Stimulated activated naive CD8-positive, alpha-beta T cell treated with anti-CD3 and anti-CD28 coated beads, Interleukin-15, Interleukin-2, amounts not matched to agents 100 ng/mL and 50 ng/mL, for 24 hours (primary cell): ENCODE results near the gene TRIM3.

ENCODE experiments used
- H3K27ac Mint-ChIP-seq: one replicate; pipeline ENCODE4 v1.8.0; 2021; ENCODE audit warnings: mild to moderate bottlenecking, mixed read lengths
- H3K27me3 Mint-ChIP-seq: one replicate; pipeline ENCODE4 v1.8.0; 2021; ENCODE audit warnings: mixed read lengths
- H3K36me3 Mint-ChIP-seq: one replicate; pipeline ENCODE4 v1.8.0; 2021; ENCODE audit warnings: low read depth, mixed read lengths
- H3K4me1 Mint-ChIP-seq: one replicate; pipeline ENCODE4 v1.8.0; 2021; ENCODE audit warnings: low read depth, mixed read lengths
- H3K4me3 Mint-ChIP-seq: one replicate; pipeline ENCODE4 v1.8.0; 2021; ENCODE audit warnings: mild to moderate bottlenecking, mixed read lengths
- H3K9me3 Mint-ChIP-seq: one replicate; pipeline ENCODE4 v1.8.0; 2021; ENCODE audit warnings: mixed read lengths

The TRIM3 gene

DNA sequence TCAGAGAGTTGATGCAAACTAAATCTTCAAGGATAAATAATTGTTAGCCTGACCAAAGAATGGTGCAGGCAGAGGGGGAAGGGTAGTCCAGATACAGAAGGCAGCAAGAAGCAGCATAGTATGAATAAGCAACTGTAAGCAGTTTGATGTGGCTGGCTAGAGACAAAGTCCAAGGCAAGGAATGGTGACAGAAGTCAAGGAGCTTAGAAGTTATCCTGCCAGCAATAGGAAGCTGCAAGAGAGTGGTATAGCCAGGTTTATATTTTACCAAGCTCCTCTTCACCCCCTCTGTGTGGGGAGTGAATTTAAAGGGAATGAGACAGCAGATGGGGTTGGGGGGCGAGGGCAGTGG is 14.7 kb downstream of the TRIM3 start:
- no peaks in the 10 kb centered on the region for H3K9me3 Mint-ChIP-seq

DNA sequence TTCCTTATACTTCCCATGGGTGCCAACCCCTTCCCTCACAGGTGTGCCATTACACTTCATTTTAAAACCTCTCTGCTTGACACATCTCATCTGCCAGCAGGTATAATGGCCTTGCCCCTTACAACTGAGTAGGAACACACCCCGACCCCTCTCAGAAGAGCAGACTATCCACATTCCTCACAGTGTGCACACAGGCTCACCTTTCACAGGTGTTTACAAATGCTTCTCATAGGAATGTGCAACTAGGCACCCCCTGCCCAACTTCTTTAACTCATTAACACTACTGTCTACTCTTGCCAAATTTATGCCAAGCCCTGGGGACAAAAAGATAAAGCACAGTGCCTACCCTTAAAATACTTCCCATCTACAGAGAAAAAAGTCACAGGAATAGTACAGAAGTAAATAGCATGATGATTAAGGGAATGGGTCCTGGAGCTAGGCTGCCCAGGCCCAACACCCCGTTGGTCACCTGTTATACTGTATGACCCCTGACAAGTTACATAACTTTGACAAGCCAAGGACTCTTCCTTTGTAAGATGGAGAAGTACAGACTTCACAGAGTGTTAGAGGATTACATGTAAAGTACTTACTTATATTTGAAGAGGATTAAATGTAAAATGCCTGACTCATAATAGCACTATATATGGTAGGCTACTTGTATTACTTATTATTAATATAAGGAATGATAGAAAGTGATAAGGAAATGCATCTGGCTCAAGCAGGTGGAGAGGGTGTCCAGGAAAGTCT is 15.2 kb downstream of the TRIM3 start:
- Mint-ChIP-seq H3K36me3 (peaks cover 10% of the 10 kb centered on the region), H3K27me3 (no peaks in the 10 kb centered on the region), H3K4me3 (no peak overlapping the region), H3K9me3 (no peaks in the 10 kb centered on the region), H3K4me1 (no peaks in the 10 kb centered on the region), H3K27ac (no peak overlapping the region)

More for the DNA sequence above, 14.7 kb downstream of the TRIM3 start:
- H3K4me1 Mint-ChIP-seq, result no peaks in the 10 kb centered on the region
- H3K27ac Mint-ChIP-seq, result no peak overlapping the region
- peaks cover 12% of the 10 kb centered on the region for H3K36me3 Mint-ChIP-seq
- H3K4me3 Mint-ChIP-seq, result no peak overlapping the region
- no peaks in the 10 kb centered on the region for H3K27me3 Mint-ChIP-seq

DNA sequence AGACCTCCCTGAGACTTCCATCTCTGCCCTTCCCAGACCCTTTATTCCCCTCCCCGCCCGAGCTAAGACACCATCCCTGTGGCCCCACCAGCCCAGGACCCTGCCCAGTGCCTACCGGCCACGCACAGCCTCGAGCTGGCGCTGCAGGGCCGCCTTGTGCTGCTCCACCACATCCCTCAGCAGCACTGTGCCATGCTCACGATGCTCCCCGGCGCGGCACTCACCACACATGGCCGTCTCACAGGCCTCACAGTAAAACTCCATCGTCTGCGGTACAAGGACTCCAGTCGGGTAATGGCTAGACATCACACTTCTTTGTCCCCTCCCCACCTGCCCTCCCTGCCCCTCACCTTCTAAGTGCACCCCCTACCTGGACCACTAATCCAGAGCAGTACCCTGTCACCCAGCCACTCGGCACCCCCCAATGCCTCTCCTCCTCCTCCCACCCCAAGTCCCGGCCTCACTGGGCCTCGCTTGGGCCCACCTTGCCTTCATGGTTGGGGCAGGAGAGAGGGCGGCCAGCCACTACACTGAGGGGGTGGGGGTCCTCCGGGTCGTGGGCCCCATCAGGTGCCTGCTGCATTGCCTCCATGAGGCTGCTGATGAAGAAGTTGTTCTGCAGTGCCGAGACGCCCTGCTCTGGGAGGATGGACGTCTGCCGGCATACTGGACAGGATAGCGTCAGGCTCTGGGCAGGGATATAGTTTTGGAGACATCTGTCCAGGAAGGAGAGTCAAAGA is 16.0 kb downstream of the TRIM3 start:
- Mint-ChIP-seq H3K4me3 (no peak overlapping the region), H3K4me1 (no peaks in the 10 kb centered on the region), H3K9me3 (no peaks in the 10 kb centered on the region), H3K36me3 (peaks cover 8% of the 10 kb centered on the region), H3K27me3 (no peaks in the 10 kb centered on the region), H3K27ac (no peak overlapping the region)

DNA sequence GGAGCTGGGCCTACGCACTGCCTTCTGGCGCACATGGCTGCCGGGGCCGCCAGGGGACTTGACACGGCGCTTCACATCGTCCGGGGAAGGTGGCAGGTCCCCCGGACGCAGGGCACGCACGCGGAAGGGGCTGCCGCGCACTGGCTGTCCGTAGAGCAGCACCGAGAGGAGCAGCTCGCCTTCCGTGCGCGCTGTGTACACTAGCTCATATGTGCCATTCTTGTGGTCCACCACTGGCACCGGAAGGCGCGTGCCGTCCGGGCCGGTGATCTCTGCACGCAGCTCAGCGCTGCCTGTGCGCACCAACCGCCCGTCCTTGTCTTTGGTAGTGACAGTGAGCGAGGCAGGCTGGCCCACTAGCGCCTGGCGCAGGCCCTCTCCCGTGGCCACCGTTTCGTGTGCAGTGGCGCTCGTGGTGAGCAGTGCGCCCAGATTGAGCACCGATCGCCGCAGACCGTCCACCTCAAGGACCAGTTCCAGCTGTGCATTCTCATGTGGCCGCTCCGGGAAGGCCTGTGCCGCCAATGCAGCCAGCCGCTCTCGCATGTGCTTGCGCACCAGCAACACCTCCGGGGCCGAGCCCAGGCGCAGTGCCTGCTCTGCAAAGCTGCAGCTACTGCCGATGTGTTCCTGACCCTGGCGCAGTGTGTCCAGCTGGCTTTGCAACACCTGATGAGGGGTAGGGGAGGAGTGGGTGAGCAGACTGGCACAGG is 17.2 kb downstream of the TRIM3 start:
- Mint-ChIP-seq H3K27ac (no peak overlapping the region), H3K27me3 (no peaks in the 10 kb centered on the region), H3K4me3 (no peak overlapping the region), H3K36me3 (peaks cover 8% of the 10 kb centered on the region), H3K4me1 (no peaks in the 10 kb centered on the region), H3K9me3 (no peaks in the 10 kb centered on the region)

DNA sequence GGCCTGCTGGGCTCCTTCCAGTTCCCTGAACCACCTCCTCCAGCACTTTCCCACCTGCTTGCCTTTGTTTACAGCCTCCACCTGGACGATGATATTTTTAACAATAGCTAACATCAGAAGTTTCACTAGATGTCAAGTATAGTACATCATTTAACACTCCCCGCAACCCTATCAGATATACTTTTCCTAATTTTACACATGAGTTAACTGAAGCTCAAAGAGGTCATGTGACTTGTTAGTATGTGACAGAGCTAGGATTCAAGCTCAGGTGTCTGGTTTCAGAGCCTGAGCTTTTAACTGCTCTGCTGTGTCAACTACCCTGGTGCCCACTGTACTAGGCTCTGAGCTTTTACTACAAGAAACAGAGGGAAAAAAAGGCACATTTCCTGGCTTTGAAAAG is 18.7 kb downstream of the TRIM3 start:
- no peaks in the 10 kb centered on the region for H3K9me3 Mint-ChIP-seq

DNA sequence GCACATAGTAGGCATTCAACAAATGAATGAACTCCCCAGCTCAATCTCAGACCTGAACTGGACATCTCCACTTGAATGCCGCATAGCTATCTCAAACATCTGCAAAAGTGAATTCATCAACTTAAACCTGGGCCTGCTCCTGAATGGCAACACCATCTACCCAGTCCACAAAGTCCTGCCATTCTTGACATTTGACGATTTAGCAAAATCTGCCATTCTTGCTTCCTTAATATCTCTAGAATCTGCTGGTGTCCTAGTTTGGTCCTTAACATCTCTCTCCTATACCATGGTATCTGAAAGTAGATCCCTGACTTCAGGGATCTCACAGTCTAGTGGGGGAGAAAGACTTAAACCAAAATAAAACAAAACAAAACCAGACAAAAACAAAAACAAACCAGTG is 20.6 kb downstream of the TRIM3 start:
- no peak overlapping the region for H3K4me3 Mint-ChIP-seq
- no peaks in the 10 kb centered on the region for H3K9me3 Mint-ChIP-seq
- H3K27ac Mint-ChIP-seq, result no peak overlapping the region
- no peaks in the 10 kb centered on the region for H3K27me3 Mint-ChIP-seq
- H3K36me3 Mint-ChIP-seq, result peaks cover 8% of the 10 kb centered on the region
- no peaks in the 10 kb centered on the region for H3K4me1 Mint-ChIP-seq

More for the DNA sequence above, 18.7 kb downstream of the TRIM3 start:
- peaks cover 8% of the 10 kb centered on the region for H3K36me3 Mint-ChIP-seq
- no peaks in the 10 kb centered on the region for H3K4me1 Mint-ChIP-seq
- H3K27me3 Mint-ChIP-seq, result no peaks in the 10 kb centered on the region
- H3K4me3 Mint-ChIP-seq, result no peak overlapping the region
- H3K27ac Mint-ChIP-seq, result no peak overlapping the region

DNA sequence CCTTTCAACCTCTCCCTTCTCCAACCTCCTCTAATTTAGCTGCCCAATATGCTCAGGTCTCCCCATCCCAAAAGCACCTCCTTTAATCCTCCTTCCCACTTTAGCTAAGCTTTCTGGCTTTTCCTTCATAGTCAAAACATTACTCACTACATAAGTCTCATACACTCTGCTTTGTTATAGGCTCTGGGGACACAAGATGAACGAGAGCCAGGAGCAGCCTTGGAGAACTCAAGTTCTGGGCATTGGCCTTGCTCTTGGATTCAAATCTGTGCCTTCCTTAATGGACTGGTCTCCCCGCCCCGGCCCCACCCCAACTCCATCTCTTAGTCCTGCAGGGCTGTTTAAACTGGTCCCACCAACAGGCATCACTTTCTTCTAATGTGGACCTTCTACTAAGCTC is 21.5 kb downstream of the TRIM3 start:
- no peaks in the 10 kb centered on the region for H3K9me3 Mint-ChIP-seq
- H3K27ac Mint-ChIP-seq, result no peak overlapping the region
- H3K27me3 Mint-ChIP-seq, result no peaks in the 10 kb centered on the region
- H3K36me3 Mint-ChIP-seq, result peaks cover 8% of the 10 kb centered on the region
- H3K4me1 Mint-ChIP-seq, result no peaks in the 10 kb centered on the region
- H3K4me3 Mint-ChIP-seq, result no peak overlapping the region

DNA sequence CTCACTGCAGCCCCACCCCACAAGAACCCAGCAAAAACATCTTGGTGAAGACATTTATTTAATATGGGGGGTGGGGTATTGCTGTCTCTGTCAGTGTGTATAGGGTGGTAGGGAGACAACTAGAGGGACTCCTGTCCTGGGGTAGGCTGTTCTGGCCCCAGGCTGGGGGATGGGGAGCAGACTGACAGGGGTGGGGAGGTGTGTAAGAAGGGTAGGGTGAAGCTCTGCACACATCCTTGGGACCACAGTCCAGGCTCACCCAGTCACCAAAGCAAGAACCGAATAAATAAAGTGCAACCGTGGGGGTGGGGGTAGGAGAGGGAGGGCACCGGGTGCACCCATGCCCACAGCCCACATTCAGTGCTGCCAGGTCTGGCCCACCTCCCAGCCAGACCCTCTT is 25.2 kb downstream of the TRIM3 start:
- Mint-ChIP-seq H3K4me1 (no peaks in the 10 kb centered on the region), H3K4me3 (no peak overlapping the region), H3K36me3 (no peaks in the 10 kb centered on the region), H3K9me3 (no peaks in the 10 kb centered on the region), H3K27me3 (no peaks in the 10 kb centered on the region), H3K27ac (no peak overlapping the region)

DNA sequence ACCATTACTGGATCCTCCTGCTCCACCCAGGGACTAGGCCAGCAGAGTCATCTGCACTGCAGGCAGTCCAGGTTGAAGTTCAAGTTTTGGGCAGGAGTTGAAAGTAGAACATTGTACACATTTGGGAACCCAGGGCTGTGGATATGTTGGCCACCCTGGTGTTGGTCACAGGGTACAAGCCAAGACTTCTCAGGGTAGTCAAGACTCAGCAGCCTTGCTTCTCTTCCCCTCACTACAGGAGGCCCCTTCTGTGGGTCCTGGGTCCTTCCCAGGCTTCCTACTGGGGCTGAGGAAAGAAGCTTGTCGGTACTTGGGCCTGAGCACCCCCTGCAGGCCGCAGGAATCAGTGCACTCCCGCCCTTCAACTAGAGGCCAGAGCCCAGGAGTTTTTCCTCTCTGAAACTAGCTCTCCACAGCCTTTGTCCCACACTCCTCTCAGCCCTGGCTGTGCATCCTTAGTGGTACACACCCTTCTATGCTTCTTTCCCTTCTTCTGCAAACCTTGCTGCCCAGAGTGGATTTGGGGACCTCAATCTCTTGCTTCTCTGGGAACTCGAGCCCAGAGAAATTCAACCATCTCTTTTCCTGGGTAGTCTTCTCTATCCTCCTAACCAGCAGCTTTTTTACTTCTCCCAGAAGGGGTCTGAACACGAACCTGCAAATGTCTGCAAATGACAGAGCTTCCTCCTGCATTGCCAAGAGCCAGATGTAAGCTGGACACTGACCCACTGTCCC is 30.3 kb downstream of the TRIM3 start:
- Mint-ChIP-seq H3K9me3 (no peaks in the 10 kb centered on the region), H3K36me3 (no peaks in the 10 kb centered on the region), H3K4me1 (no peaks in the 10 kb centered on the region), H3K27ac (no peak overlapping the region), H3K27me3 (no peaks in the 10 kb centered on the region), H3K4me3 (no peak overlapping the region)

DNA sequence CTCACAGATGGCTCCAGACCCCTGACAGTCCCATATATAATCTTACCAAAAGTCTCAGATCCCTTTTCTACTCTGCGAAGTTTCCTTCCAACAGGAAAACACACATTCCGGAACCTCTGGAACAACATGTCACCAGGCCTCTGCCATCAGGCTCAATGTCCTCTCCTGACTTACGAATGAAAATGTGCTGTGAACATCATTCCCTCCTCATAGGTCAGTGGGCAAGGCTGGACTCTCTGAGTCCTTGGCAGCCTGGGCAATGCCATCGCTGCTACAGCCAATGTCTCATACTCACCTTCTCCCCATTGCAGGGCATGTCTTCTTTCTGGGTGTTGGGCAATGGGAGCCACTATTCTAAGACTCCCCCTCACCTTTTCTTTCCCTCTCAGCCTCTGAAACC is 31.3 kb downstream of the TRIM3 start:
- H3K4me1 Mint-ChIP-seq, result no peaks in the 10 kb centered on the region
- H3K4me3 Mint-ChIP-seq, result no peak overlapping the region
- H3K36me3 Mint-ChIP-seq, result no peaks in the 10 kb centered on the region
- H3K9me3 Mint-ChIP-seq, result no peaks in the 10 kb centered on the region
- no peaks in the 10 kb centered on the region for H3K27me3 Mint-ChIP-seq
- no peak overlapping the region for H3K27ac Mint-ChIP-seq

DNA sequence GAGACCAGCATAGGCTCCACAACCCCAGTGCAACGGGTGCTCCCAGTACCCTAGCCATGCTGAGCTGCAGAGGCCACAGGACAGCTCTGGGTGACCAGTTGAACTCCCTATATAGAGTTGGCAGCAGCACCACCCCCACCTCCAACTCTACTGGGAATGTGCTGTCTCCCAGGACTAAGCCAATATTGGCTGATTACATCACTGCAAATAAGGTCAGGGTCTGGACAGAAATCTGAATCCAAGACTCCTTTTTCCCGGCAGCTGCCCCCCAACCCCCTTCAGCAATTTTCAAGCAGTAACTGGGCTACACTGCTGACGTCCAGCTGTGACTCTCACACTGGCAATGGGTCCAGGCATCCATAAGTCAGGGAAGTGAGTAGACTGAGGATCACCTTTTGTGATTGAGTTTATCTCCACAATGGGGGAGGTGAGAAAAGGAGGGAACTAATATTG is 32.8 kb downstream of the TRIM3 start, which contains the start of gene HPX:
TSS of gene HPX (minus strand) at position 82 of the 453 bp plus-strand sequence. CDS start at position 58, 24 bp downstream.
- no peaks in the 10 kb centered on the region for H3K36me3 Mint-ChIP-seq
- H3K4me3 Mint-ChIP-seq, result no peak within 1 kb of the TSS
- H3K27ac Mint-ChIP-seq, result no peak within 1 kb of the TSS
- H3K27me3 Mint-ChIP-seq, result no peaks in the 10 kb centered on the region
- H3K4me1 Mint-ChIP-seq, result no peaks in the 10 kb centered on the region
- H3K9me3 Mint-ChIP-seq, result no peaks in the 10 kb centered on the region

DNA sequence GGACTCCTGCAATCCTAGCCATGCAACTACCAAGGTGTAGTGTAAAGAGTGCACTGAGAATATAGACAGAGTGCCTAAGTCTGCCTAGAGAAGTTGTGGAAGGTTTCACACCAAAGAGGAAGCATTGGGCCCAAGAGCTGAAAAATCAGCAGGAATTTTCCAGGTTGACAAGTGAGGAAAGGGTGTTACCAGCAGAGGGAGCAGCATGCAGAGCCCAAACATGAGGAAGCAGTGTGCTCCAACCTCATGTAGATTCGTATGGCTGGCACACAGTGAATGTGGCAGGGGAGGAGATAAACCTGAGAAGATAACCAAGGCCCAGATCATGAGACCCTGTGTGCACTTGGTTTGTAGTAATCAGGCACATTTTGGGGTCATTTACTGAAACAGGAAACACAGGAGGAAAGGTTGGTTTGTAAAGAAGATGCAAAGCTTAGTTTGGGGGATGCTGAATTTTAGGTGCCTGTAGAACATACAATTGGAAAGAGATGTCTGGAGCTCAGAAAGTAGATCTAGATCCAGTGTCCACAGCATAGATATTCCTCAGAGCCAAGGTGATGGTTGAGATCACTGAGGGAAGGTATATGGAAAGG is 34.7 kb downstream of the TRIM3 start:
- Mint-ChIP-seq H3K4me3 (no peak overlapping the region), H3K36me3 (no peaks in the 10 kb centered on the region), H3K27me3 (no peaks in the 10 kb centered on the region), H3K27ac (no peak overlapping the region), H3K4me1 (no peaks in the 10 kb centered on the region), H3K9me3 (no peaks in the 10 kb centered on the region)

DNA sequence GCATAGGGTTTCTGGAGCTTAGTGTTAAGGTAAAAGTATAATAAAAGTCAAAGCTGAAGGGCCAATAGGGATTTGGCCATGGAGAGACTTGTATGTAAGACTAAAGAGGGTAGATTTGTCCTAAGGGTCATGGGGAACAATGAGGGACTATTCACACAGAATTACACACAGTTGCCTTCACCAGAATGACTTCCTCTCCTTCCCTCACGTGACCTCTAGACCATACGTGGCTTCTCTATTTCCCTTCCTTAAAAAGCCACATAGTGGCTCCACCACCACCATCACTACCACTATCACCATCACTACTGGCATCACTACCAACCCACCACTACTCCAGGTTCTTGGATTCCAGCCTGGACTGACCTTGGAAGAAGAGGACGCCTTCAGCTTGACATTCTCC is 35.7 kb downstream of the TRIM3 start:
- no peaks in the 10 kb centered on the region for H3K9me3 Mint-ChIP-seq
- H3K4me1 Mint-ChIP-seq, result no peaks in the 10 kb centered on the region
- H3K4me3 Mint-ChIP-seq, result no peak overlapping the region
- no peaks in the 10 kb centered on the region for H3K36me3 Mint-ChIP-seq
- no peaks in the 10 kb centered on the region for H3K27me3 Mint-ChIP-seq
- no peak overlapping the region for H3K27ac Mint-ChIP-seq

DNA sequence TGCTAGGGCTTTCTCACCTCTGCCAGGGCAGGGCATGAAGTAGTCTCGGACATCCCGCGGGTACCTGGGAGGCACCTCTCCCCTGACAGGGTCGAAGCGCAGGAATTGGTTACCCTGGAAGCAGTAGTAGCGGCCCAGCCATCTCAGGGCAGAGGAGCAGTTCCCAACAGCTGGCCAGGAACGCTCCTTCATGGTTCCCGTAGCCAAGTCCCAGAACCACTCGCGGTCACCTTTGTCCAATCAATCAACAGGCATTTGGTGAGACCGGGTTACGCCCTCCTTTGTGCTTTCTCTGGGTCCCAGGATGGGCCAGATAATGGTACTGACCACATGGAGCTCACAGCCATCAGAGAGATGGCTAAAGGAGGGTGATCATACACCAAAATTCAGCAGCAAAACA is 36.3 kb downstream of the TRIM3 start:
- H3K27ac Mint-ChIP-seq, result no peak overlapping the region
- no peaks in the 10 kb centered on the region for H3K36me3 Mint-ChIP-seq
- H3K4me3 Mint-ChIP-seq, result no peak overlapping the region
- no peaks in the 10 kb centered on the region for H3K4me1 Mint-ChIP-seq
- H3K9me3 Mint-ChIP-seq, result no peaks in the 10 kb centered on the region
- no peaks in the 10 kb centered on the region for H3K27me3 Mint-ChIP-seq
